RWPE2 (cell line): ENCODE measurements around the gene NAV2.

Experiments
- ATAC-seq: fragments of 200-7000 bp; cut with Tn5 transposase; 3 replicates; pipeline ENCODE4 v1.9.1; 2021; ENCODE audit warnings: low read depth
- DNase-seq: peaks from one replicate; pipeline ENCODE4 v3.0.0-alpha.2; 2020; ENCODE audit warnings: low spot score
- H3K27ac ChIP-seq: fragments of 450-650 bp; 2 replicates; pipeline ENCODE4 v1.5.1; 2017; ENCODE audit warnings: mild to moderate bottlenecking; ENCODE audit not compliant: poor library complexity, severe bottlenecking
- H3K27me3 ChIP-seq: fragments of 250-450 bp; sonication (Bioruptor Pico); 2 replicates; pipeline ENCODE4 v1.5.1; 2021; ENCODE audit warnings: mild to moderate bottlenecking, moderate library complexity; ENCODE audit not compliant: insufficient read depth, poor library complexity, severe bottlenecking
- H3K36me3 ChIP-seq: fragments of 250-450 bp; sonication (Bioruptor Pico); 2 replicates; pipeline ENCODE4 v1.5.1; 2020; ENCODE audit warnings: low read depth, mild to moderate bottlenecking, moderate library complexity
- H3K4me1 ChIP-seq: fragments of 250-450 bp; sonication (Bioruptor Pico); 2 replicates; pipeline ENCODE4 v1.5.1; 2021; ENCODE audit warnings: mild to moderate bottlenecking, moderate library complexity; ENCODE audit not compliant: insufficient read depth, poor library complexity, severe bottlenecking
- H3K4me3 ChIP-seq: fragments of 250-450 bp; sonication (Bioruptor Pico); 2 replicates; pipeline ENCODE4 v1.5.1; 2021; ENCODE audit warnings: mild to moderate bottlenecking, moderate library complexity; ENCODE audit not compliant: severe bottlenecking
- H3K9me3 ChIP-seq: fragments of 250-450 bp; sonication (Bioruptor Pico); 2 replicates; pipeline ENCODE4 v1.5.1; 2021; ENCODE audit warnings: mild to moderate bottlenecking, moderate library complexity; ENCODE audit not compliant: severe bottlenecking
- TF ChIP-seq, protein P1 (sequence below): fragments of 450-650 bp; IDR thresholded peaks from one replicate; pipeline ENCODE4 v1.5.1; 2017; ENCODE audit warnings: mild to moderate bottlenecking, moderate library complexity; ENCODE audit not compliant: poor library complexity, severe bottlenecking

Gene NAV2

DNA sequence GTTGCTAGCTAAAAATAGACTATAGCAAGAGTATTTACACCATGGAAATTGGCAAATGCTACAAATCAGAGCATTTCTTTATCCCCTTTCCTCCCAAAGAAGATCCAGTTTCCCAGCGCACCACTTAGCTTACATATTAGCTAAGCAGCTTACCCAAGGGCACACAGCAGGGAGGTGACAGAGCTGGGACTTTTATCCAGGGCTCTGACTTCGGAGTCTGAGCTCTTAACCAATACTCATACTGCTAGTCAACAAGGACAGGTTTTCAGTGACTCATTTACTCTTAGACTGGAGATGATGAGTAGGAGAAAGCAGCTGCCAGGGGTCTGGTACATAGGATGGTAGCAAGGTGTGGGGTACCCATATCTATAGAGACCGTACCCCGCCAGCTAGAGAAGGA is 38.4 kb downstream of the NAV2 start:
- H3K9me3 ChIP-seq, result no peaks in the 10 kb centered on the region
- ATAC-seq, result no peak
- H3K27me3 ChIP-seq, result no peaks in the 10 kb centered on the region
- H3K36me3 ChIP-seq, result no peaks in the 10 kb centered on the region
- TF ChIP-seq, protein P1, sequence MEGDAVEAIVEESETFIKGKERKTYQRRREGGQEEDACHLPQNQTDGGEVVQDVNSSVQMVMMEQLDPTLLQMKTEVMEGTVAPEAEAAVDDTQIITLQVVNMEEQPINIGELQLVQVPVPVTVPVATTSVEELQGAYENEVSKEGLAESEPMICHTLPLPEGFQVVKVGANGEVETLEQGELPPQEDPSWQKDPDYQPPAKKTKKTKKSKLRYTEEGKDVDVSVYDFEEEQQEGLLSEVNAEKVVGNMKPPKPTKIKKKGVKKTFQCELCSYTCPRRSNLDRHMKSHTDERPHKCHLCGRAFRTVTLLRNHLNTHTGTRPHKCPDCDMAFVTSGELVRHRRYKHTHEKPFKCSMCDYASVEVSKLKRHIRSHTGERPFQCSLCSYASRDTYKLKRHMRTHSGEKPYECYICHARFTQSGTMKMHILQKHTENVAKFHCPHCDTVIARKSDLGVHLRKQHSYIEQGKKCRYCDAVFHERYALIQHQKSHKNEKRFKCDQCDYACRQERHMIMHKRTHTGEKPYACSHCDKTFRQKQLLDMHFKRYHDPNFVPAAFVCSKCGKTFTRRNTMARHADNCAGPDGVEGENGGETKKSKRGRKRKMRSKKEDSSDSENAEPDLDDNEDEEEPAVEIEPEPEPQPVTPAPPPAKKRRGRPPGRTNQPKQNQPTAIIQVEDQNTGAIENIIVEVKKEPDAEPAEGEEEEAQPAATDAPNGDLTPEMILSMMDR, result no peak
- no peaks in the 10 kb centered on the region for H3K4me1 ChIP-seq
- no peak overlapping the region for H3K4me3 ChIP-seq
- DNase-seq, result no peak
- no peak overlapping the region for H3K27ac ChIP-seq

DNA sequence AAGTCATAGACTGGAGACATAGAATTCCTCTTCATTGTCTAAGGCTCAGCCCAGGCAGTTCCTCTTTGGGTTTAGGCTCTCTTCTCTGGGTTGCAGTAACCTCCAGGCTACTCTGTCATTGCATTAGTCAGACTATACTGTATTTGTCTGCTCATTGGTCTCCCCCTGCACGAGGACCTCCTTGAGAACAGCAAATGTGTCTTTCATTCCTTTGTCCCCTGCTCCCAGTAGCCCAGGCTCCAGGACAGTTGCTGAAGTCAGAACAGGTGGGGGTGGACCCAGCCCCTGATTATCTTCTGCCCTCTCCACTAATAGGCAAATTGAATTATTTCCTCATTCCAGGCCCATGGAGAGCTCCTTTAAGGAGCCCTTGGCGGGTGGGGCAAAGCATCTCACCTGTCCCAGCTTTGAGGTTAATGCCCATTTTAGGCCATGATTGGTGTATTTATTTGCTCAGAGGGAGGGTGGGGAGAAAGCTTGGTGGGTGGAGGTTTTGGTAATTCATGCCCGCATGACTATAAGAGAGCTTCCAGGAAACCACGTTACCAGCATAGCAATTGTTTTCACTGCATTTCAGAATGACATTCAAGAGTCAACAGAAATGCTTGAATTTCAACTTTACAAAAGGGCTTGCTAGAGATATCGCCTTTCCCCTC is 40.9 kb downstream of the NAV2 start:
- Histone ChIP-seq H3K9me3 (no peaks in the 10 kb centered on the region), H3K4me3 (no peak overlapping the region), H3K27ac (no peak overlapping the region), H3K27me3 (no peaks in the 10 kb centered on the region), H3K36me3 (no peaks in the 10 kb centered on the region), H3K4me1 (no peaks in the 10 kb centered on the region)
- DNase-seq (no peak), ATAC-seq (no peak)
- TF ChIP-seq, protein P1, result no peak

DNA sequence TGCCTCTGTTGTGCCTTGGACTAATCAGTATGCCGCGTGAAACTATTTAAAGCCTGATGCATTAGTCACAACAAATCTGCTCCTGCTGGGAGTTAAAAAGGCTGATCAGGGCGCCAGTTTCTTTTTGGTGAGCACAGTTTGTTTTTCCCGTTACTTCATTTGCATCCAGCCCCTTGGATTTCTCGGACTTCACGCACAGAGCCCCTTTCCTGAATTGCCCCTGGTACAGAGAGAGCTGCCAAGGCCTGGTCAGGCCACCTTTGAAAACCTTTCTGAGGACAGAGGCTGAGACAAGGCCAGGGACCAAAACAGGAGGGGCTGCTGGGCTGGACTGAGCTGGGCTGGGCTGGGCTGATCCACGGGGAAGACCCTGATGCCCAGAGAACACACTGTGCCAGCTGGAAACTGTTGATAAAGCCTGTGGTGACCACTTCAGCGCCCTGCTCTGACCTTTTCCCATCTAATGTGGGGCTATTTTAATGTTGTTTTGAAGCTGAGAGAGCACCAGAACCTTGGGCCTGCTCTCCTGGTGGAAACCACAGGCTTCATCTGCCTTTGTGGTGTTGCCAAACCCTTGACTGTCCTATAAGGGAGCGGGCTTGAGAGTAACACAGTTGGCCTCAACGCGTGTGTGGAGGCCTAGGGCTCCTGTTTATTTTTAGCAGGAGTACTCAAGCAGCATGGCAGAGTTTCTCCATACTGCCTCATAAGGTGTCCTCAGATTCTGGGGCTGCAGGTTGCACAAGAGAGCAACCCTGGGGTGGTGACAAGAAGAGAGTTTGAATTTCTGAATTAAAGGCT is 44.2 kb downstream of the NAV2 start:
- no peak overlapping the region for H3K4me3 ChIP-seq
- H3K36me3 ChIP-seq, result no peaks in the 10 kb centered on the region
- no peaks in the 10 kb centered on the region for H3K27me3 ChIP-seq
- DNase-seq (no peak), ATAC-seq (no peak)
- H3K4me1 ChIP-seq, result no peaks in the 10 kb centered on the region
- no peaks in the 10 kb centered on the region for H3K9me3 ChIP-seq
- H3K27ac ChIP-seq, result no peak overlapping the region
- TF ChIP-seq, protein P1, result no peak

DNA sequence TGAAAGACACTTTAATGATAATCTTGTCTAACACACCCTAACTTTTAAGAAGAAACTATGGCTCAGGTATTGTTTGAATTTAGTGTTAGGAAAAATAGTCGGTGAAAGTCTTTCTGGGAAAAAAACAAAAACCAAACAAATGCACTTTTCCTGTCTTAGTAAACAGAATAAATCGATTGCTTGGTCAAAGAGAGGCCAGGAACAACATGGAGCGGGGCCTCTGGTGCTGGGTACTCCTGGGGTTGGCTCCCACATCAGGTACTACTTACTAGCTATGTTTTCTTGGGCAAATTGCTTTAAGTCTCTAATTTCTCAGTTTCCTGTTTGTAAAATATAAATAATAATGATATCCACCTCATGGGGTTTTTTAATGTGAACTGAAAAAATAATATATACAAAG is 46.8 kb downstream of the NAV2 start:
- Histone ChIP-seq H3K36me3 (no peaks in the 10 kb centered on the region), H3K27me3 (no peaks in the 10 kb centered on the region), H3K4me1 (no peaks in the 10 kb centered on the region), H3K9me3 (no peaks in the 10 kb centered on the region), H3K4me3 (no peak overlapping the region), H3K27ac (no peak overlapping the region)
- no peak for ATAC-seq
- TF ChIP-seq, protein P1, result no peak
- no peak for DNase-seq

DNA sequence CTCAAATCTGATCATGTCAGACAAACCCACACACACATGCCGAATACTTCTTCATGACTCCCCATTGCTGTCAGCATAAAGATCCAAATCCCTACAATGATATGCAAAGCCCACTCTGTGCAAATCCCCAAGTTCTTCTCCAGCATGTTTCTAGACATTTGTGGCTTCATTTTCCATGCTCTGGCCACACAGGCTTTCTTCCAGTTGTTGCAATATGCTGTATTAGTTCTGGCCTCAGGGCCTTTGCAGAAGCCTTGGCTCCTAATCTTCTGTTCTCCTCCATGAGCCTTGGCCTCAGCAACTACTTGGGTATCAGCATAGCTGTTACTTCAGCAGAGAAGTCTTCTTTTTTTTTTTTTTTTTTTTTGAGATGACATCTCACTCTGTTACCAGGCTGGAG is 49.6 kb downstream of the NAV2 start:
- Histone ChIP-seq H3K4me1 (no peaks in the 10 kb centered on the region), H3K4me3 (no peak overlapping the region), H3K27me3 (no peaks in the 10 kb centered on the region), H3K9me3 (no peaks in the 10 kb centered on the region), H3K27ac (no peak overlapping the region), H3K36me3 (no peaks in the 10 kb centered on the region)
- ATAC-seq (no peak), DNase-seq (no peak)
- TF ChIP-seq, protein P1, result no peak
